GM23338 (cell line): ENCODE data around the gene INPP5A. TPM values are rescaled to one million over a fixed set of nuclear protein-coding genes. Genes with fewer than 3 reads are reported as not detected.

Experiments used
- ATAC-seq: fragments of 200-7000 bp; cut with Tn5 transposase; 3 replicates; pipeline ENCODE4 v1.9.1; 2020
- DNase-seq: peaks from one replicate; pipeline ENCODE4 v3.0.0-alpha.2; 2015; ENCODE audit warnings: low spot score
- H2AFZ ChIP-seq: fragments of 200-600 bp; sonication (generic); 2 replicates; pipeline ENCODE4 v1.8.0; 2016; ENCODE audit warnings: antibody characterized with exemption, mild to moderate bottlenecking, moderate library complexity
- H3F3A ChIP-seq: fragments of 200-600 bp; sonication (generic); replicated peaks from 2 replicates; pipeline ENCODE4 v1.8.0; 2017; ENCODE audit warnings: antibody characterized with exemption, mixed run types, low read depth
- H3K27ac ChIP-seq: fragments of 200-600 bp; sonication (generic); 2 replicates; pipeline ENCODE4 v1.6.1; 2016; ENCODE audit warnings: low read depth
- H3K27me3 ChIP-seq: fragments of 200-600 bp; sonication (generic); 2 replicates; pipeline ENCODE4 v1.8.0; 2016; ENCODE audit warnings: mild to moderate bottlenecking, mixed run types, moderate library complexity; ENCODE audit not compliant: insufficient read depth
- H3K36me3 ChIP-seq: fragments of 200-600 bp; sonication (generic); 2 replicates; pipeline ENCODE4 v1.8.0; 2016; ENCODE audit warnings: mild to moderate bottlenecking; ENCODE audit not compliant: insufficient read depth
- H3K4me1 ChIP-seq: fragments of 200-600 bp; sonication (generic); 2 replicates; pipeline ENCODE4 v1.8.0; 2016; ENCODE audit warnings: mild to moderate bottlenecking, moderate library complexity; ENCODE audit not compliant: insufficient read depth
- H3K4me2 ChIP-seq: fragments of 200-600 bp; sonication (generic); 2 replicates; pipeline ENCODE4 v1.7.1; 2017; ENCODE audit warnings: mixed run types
- H3K4me3 ChIP-seq: fragments of 200-600 bp; sonication (generic); 2 replicates; pipeline ENCODE4 v1.6.1; 2016; ENCODE audit warnings: mixed run types
- H3K79me2 ChIP-seq: fragments of 200-600 bp; sonication (generic); replicated peaks from 2 replicates; pipeline ENCODE4 v1.8.0; 2017; ENCODE audit warnings: mild to moderate bottlenecking; ENCODE audit not compliant: insufficient read depth
- H3K9me2 ChIP-seq: fragments of 200-600 bp; sonication (generic); 2 replicates; pipeline ENCODE4 v1.8.0; 2017; ENCODE audit not compliant: insufficient read depth
- H4K20me1 ChIP-seq: fragments of 200-600 bp; sonication (generic); replicated peaks from 2 replicates; pipeline ENCODE4 v1.8.0; 2017; ENCODE audit warnings: mild to moderate bottlenecking; ENCODE audit not compliant: insufficient read depth
- H3K27ac Mint-ChIP-seq: 2 replicates; pipeline ENCODE4 v1.8.0; 2020; ENCODE audit warnings: inconsistent platforms, mild to moderate bottlenecking, moderate library complexity, mixed read lengths
- H3K27me3 Mint-ChIP-seq: 3 replicates; pipeline ENCODE4 v1.8.0; 2022; ENCODE audit warnings: low read depth, mild to moderate bottlenecking, moderate library complexity, mixed read lengths, inconsistent platforms; ENCODE audit not compliant: insufficient read depth, poor library complexity
- H3K36me3 Mint-ChIP-seq: 3 replicates; pipeline ENCODE4 v1.8.0; 2021; ENCODE audit warnings: low read depth, mild to moderate bottlenecking, inconsistent platforms, moderate library complexity, mixed read lengths
- H3K4me1 Mint-ChIP-seq: 3 replicates; pipeline ENCODE4 v1.8.0; 2020; ENCODE audit warnings: mild to moderate bottlenecking, inconsistent platforms, mixed read lengths
- H3K4me3 Mint-ChIP-seq: 3 replicates; pipeline ENCODE4 v1.8.0; 2021; ENCODE audit warnings: moderate library complexity, mild to moderate bottlenecking, inconsistent platforms, mixed read lengths
- H3K9me3 Mint-ChIP-seq: 3 replicates; pipeline ENCODE4 v1.8.0; 2020; ENCODE audit warnings: moderate library complexity, mild to moderate bottlenecking, inconsistent platforms, mixed read lengths
- CREB1 ChIP-seq: fragments of 250-450 bp; sonication (Bioruptor Pico); IDR thresholded peaks from 2 replicates; pipeline ENCODE4 v1.5.0; 2020; ENCODE audit warnings: low read depth, mild to moderate bottlenecking, moderate library complexity
- EZH2 ChIP-seq: fragments of 200-600 bp; sonication (generic); IDR thresholded peaks from one replicate; pipeline ENCODE4 v1.8.0; 2017; ENCODE audit warnings: antibody characterized with exemption, mild to moderate bottlenecking, low read depth; ENCODE audit not compliant: unreplicated experiment
- EZH2phosphoT487 ChIP-seq: fragments of 200-600 bp; sonication (generic); IDR thresholded peaks from one replicate; pipeline ENCODE4 v1.8.1; 2018; ENCODE audit warnings: antibody characterized with exemption; ENCODE audit not compliant: unreplicated experiment
- JUNB ChIP-seq: IDR thresholded peaks from one replicate; pipeline ENCODE4 v1.6.1; 2016; ENCODE audit warnings: antibody characterized with exemption; ENCODE audit not compliant: unreplicated experiment
- NANOG ChIP-seq: IDR thresholded peaks from 2 replicates; pipeline ENCODE4 v1.6.1; 2016; ENCODE audit warnings: antibody characterized with exemption, borderline replicate concordance
- POLR2AphosphoS5 ChIP-seq: IDR thresholded peaks from 2 replicates; pipeline ENCODE4 v1.6.1; 2016; ENCODE audit warnings: antibody characterized with exemption, low read depth
- STAT1 ChIP-seq: IDR thresholded peaks from one replicate; pipeline ENCODE4 v1.6.1; 2016; ENCODE audit warnings: antibody characterized with exemption; ENCODE audit not compliant: unreplicated experiment
- ZNF114 ChIP-seq: fragments of 250-450 bp; sonication (Bioruptor Pico); IDR thresholded peaks from 2 replicates; pipeline ENCODE4 v1.5.0; 2020; ENCODE audit warnings: mild to moderate bottlenecking, moderate library complexity
- ZNF331 ChIP-seq: fragments of 250-450 bp; sonication (Bioruptor Pico); IDR thresholded peaks from 2 replicates; pipeline ENCODE4 v1.5.0; 2020; ENCODE audit warnings: low read depth, mild to moderate bottlenecking, moderate library complexity
- polyA plus RNA-seq: library from polyadenylated mRNA; unstranded; fragments of >200 nt; fragmentation: Nextera tagmentation; extraction: Ambion mirVana; gene quantifications from 2 replicates; pipeline ENCODE4 v1.2.1, GENCODE V29; 2016
- total RNA-seq: library from RNA; depleted of rRNA; stranded (reverse); fragments of >200 nt; shearing (Covaris generic); gene quantifications from 2 replicates; pipeline ENCODE4 v1.2.3, GENCODE V29; 2014
- TF ChIP-seq, protein P1 (sequence below), 2 experiments: fragments of 200-600 bp in 1 of 2; sonication (generic) in 1 of 2; conservative IDR thresholded peaks; 2 replicates each; pipeline versions ENCODE4 v1.5.1 to v1.6.1; 2016 to 2017; ENCODE audit warnings: antibody characterized with exemption in 2 of 2, low read depth in 2 of 2, mild to moderate bottlenecking in 2 of 2, moderate library complexity in 1 of 2
- TF ChIP-seq, protein P2 (sequence below): IDR thresholded peaks from 2 replicates; pipeline ENCODE4 v1.6.1; 2016; ENCODE audit warnings: antibody characterized with exemption
- TF ChIP-seq, protein P3 (sequence below): fragments of 250-450 bp; sonication (Bioruptor Pico); IDR thresholded peaks from 2 replicates; pipeline ENCODE4 v1.5.0; 2020; ENCODE audit warnings: mild to moderate bottlenecking, moderate library complexity
- TF ChIP-seq, protein P4 (sequence below): IDR thresholded peaks from one replicate; pipeline ENCODE4 v1.6.1; 2018; ENCODE audit warnings: antibody characterized with exemption; ENCODE audit not compliant: unreplicated experiment

INPP5A gene
- total and polyA plus RNA-seq, 2 experiments from 2014 or later: 5.9 to 40.6 TPM

DNA sequence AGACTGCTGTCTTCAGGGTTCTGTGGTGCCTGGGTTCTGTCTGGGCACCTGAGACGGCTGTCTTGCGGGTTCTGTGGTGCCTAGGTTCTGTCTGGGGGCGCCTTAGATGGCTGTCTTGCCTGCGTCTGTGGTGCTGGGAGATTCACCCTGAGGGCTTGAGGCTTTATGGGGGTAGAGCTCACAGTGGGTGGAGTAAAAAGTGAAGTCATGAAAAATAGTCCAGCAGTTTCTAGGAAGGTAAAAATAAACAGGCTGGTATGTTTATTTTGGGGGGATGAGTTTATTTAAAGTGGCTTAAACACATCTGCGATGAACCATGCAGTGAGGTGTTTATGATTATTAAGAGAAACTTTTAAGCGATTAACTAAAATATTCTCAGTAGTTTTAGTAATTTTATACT is 184.1 kb downstream of the INPP5A start:
- no peaks in the 10 kb centered on the region for H3K27me3 ChIP-seq
- Mint-ChIP-seq H3K36me3 (no peaks in the 10 kb centered on the region), H3K4me1 (peaks cover 7% of the 10 kb centered on the region), H3K9me3 (0 out of 3 replicates have a peak, but pooled peaks cover 3% of the 10 kb centered on the region), H3K4me3 (no peak overlapping the region), H3K27me3 (peaks cover 6% of the 10 kb centered on the region), H3K27ac (peak overlapping the region; percentile 10; the same call in 1 of the 2 replicates)
- no peaks in the 10 kb centered on the region for H3F3A ChIP-seq
- H2AFZ ChIP-seq: no peak overlapping the region
- H3K36me3 ChIP-seq: no peaks in the 10 kb centered on the region
- no peak overlapping the region for H3K27ac ChIP-seq
- no peak overlapping the region for H3K4me2 ChIP-seq
- no peaks in the 10 kb centered on the region for H3K9me2 ChIP-seq
- no peak for TF ChIP-seq CREB1
- TF ChIP-seq, protein P1, sequence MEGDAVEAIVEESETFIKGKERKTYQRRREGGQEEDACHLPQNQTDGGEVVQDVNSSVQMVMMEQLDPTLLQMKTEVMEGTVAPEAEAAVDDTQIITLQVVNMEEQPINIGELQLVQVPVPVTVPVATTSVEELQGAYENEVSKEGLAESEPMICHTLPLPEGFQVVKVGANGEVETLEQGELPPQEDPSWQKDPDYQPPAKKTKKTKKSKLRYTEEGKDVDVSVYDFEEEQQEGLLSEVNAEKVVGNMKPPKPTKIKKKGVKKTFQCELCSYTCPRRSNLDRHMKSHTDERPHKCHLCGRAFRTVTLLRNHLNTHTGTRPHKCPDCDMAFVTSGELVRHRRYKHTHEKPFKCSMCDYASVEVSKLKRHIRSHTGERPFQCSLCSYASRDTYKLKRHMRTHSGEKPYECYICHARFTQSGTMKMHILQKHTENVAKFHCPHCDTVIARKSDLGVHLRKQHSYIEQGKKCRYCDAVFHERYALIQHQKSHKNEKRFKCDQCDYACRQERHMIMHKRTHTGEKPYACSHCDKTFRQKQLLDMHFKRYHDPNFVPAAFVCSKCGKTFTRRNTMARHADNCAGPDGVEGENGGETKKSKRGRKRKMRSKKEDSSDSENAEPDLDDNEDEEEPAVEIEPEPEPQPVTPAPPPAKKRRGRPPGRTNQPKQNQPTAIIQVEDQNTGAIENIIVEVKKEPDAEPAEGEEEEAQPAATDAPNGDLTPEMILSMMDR (conservative IDR thresholded peaks at IDR 0.05; ENCODE audit: low read depth in 2 of 2): no peak
- TF ChIP-seq EZH2phosphoT487: no peak
- TF ChIP-seq NANOG: no peak
- no peak for TF ChIP-seq POLR2AphosphoS5
- TF ChIP-seq, protein P2, sequence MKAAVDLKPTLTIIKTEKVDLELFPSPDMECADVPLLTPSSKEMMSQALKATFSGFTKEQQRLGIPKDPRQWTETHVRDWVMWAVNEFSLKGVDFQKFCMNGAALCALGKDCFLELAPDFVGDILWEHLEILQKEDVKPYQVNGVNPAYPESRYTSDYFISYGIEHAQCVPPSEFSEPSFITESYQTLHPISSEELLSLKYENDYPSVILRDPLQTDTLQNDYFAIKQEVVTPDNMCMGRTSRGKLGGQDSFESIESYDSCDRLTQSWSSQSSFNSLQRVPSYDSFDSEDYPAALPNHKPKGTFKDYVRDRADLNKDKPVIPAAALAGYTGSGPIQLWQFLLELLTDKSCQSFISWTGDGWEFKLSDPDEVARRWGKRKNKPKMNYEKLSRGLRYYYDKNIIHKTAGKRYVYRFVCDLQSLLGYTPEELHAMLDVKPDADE: no peak
- TF ChIP-seq, protein P3, sequence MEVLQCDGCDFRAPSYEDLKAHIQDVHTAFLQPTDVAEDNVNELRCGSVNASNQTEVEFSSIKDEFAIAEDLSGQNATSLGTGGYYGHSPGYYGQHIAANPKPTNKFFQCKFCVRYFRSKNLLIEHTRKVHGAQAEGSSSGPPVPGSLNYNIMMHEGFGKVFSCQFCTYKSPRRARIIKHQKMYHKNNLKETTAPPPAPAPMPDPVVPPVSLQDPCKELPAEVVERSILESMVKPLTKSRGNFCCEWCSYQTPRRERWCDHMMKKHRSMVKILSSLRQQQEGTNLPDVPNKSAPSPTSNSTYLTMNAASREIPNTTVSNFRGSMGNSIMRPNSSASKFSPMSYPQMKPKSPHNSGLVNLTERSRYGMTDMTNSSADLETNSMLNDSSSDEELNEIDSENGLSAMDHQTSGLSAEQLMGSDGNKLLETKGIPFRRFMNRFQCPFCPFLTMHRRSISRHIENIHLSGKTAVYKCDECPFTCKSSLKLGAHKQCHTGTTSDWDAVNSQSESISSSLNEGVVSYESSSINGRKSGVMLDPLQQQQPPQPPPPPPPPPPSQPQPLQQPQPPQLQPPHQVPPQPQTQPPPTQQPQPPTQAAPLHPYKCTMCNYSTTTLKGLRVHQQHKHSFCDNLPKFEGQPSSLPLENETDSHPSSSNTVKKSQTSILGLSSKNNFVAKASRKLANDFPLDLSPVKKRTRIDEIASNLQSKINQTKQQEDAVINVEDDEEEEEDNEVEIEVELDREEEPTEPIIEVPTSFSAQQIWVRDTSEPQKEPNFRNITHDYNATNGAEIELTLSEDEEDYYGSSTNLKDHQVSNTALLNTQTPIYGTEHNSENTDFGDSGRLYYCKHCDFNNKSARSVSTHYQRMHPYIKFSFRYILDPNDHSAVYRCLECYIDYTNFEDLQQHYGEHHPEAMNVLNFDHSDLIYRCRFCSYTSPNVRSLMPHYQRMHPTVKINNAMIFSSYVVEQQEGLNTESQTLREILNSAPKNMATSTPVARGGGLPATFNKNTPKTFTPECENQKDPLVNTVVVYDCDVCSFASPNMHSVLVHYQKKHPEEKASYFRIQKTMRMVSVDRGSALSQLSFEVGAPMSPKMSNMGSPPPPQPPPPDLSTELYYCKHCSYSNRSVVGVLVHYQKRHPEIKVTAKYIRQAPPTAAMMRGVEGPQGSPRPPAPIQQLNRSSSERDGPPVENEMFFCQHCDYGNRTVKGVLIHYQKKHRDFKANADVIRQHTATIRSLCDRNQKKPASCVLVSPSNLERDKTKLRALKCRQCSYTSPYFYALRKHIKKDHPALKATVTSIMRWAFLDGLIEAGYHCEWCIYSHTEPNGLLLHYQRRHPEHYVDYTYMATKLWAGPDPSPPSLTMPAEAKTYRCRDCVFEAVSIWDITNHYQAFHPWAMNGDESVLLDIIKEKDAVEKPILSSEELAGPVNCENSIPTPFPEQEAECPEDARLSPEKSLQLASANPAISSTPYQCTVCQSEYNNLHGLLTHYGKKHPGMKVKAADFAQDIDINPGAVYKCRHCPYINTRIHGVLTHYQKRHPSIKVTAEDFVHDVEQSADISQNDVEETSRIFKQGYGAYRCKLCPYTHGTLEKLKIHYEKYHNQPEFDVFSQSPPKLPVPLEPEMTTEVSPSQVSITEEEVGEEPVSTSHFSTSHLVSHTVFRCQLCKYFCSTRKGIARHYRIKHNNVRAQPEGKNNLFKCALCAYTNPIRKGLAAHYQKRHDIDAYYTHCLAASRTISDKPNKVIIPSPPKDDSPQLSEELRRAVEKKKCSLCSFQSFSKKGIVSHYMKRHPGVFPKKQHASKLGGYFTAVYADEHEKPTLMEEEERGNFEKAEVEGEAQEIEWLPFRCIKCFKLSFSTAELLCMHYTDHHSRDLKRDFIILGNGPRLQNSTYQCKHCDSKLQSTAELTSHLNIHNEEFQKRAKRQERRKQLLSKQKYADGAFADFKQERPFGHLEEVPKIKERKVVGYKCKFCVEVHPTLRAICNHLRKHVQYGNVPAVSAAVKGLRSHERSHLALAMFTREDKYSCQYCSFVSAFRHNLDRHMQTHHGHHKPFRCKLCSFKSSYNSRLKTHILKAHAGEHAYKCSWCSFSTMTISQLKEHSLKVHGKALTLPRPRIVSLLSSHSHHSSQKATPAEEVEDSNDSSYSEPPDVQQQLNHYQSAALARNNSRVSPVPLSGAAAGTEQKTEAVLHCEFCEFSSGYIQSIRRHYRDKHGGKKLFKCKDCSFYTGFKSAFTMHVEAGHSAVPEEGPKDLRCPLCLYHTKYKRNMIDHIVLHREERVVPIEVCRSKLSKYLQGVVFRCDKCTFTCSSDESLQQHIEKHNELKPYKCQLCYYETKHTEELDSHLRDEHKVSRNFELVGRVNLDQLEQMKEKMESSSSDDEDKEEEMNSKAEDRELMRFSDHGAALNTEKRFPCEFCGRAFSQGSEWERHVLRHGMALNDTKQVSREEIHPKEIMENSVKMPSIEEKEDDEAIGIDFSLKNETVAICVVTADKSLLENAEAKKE (CRISPR knock-in tag): no peak
- no peak for TF ChIP-seq ZNF114
- TF ChIP-seq ZNF331: no peak
- no peak for TF ChIP-seq JUNB
- no peak for TF ChIP-seq STAT1
- TF ChIP-seq, protein P4, sequence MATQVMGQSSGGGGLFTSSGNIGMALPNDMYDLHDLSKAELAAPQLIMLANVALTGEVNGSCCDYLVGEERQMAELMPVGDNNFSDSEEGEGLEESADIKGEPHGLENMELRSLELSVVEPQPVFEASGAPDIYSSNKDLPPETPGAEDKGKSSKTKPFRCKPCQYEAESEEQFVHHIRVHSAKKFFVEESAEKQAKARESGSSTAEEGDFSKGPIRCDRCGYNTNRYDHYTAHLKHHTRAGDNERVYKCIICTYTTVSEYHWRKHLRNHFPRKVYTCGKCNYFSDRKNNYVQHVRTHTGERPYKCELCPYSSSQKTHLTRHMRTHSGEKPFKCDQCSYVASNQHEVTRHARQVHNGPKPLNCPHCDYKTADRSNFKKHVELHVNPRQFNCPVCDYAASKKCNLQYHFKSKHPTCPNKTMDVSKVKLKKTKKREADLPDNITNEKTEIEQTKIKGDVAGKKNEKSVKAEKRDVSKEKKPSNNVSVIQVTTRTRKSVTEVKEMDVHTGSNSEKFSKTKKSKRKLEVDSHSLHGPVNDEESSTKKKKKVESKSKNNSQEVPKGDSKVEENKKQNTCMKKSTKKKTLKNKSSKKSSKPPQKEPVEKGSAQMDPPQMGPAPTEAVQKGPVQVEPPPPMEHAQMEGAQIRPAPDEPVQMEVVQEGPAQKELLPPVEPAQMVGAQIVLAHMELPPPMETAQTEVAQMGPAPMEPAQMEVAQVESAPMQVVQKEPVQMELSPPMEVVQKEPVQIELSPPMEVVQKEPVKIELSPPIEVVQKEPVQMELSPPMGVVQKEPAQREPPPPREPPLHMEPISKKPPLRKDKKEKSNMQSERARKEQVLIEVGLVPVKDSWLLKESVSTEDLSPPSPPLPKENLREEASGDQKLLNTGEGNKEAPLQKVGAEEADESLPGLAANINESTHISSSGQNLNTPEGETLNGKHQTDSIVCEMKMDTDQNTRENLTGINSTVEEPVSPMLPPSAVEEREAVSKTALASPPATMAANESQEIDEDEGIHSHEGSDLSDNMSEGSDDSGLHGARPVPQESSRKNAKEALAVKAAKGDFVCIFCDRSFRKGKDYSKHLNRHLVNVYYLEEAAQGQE: no peak
- TF ChIP-seq EZH2: no peak
- H3K79me2 ChIP-seq: no peaks in the 10 kb centered on the region
- no peak for ATAC-seq
- no peak overlapping the region for H3K4me3 ChIP-seq
- no peak for DNase-seq
- no peaks in the 10 kb centered on the region for H3K4me1 ChIP-seq
- no peaks in the 10 kb centered on the region for H4K20me1 ChIP-seq
